ENCODE data around the gene MYZAP.

Gene MYZAP

DNA sequence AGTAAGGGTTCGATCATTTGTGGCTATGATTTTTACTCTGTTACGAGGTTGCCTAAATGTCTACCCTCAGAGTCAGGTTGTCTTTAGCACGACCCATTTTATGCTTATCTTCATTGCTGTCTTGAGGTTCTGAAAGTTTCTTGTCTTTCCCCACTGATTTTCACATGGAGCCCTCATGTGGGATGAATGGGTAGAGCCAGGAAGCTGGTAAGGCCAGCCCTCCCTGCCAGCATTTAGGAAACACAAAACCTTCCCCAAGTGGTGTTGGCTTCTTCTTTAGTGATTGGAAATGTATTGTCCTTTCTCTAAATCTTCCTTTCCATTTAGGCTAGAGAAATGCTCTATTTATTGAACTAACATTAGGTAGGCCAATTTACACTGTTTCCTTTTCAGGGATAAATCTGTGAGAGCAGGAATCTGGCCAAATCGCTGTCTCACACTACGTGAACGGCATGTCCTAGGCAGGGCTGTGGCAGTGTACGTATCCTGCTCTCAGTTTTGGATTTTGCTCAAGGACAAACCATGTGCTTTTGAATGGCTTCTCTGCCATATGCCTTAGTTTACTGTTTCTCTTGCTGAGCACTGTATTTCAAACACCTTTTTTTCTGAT lies 43.7 kb downstream of the MYZAP start:
- H3K27me3 ChIP-seq (ENCODE audit: insufficient read depth, low read length), result no peaks in the 10 kb centered on the region
- no peaks in the 10 kb centered on the region for H3K4me1 ChIP-seq (ENCODE audit: insufficient read depth, low read length)
- no peak overlapping the region for H3K27ac ChIP-seq (ENCODE audit: low read length)
- H3K4me3 ChIP-seq (ENCODE audit: low read length), result no peak overlapping the region
- no peaks in the 10 kb centered on the region for H3K36me3 ChIP-seq (ENCODE audit: insufficient read depth, low read depth, low read length)
- no peak overlapping the region for H3K9ac ChIP-seq (ENCODE audit: low read depth, low read length)
- H3K9me3 ChIP-seq (ENCODE audit: insufficient read depth, low read depth, low read length), result no peaks in the 10 kb centered on the region

DNA sequence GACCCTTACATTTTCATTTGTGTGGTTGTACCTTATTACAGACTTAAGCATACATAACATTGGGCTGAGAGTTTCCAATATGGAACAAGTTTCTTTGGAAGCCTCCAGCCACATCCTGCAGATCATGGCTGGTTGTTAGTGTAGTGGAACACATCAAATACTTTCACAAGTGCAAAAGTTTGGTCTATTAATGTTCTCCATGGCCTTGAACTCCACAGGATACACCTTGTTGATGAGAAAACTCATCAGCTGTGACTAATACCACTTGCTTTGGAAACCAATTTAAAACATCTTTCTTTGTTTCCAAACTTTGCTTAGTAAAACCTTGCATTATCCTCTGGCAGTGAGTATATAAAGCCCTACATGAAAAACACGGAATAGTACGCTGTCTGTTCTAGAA lies 46.1 kb downstream of the MYZAP start:
- Histone ChIP-seq H3K27ac (ENCODE audit: low read length) (no peak overlapping the region), H3K36me3 (ENCODE audit: insufficient read depth, low read depth, low read length) (no peaks in the 10 kb centered on the region)

DNA sequence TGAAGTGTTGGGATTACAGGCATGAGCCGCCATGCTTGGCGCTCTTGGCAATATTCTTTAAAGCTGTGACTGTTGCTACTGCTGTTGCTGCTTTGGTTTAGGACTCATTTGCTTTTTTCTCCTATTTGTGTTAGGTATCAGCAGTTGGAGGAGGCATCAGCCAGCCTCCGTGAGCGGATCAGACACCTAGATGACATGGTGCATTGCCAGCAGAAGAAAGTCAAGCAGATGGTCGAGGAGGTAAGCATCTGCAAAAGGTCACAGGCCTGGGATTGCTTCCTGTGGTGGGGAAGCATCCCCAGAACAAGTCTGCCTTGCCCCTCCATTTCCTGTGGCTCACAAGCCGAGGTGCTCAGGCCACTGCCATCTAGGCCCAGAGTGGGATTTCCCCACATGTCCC lies 47.6 kb downstream of the MYZAP start:
- Histone ChIP-seq H3K27me3 (ENCODE audit: insufficient read depth, low read length) (no peaks in the 10 kb centered on the region; the same call in 1 of the 2 replicates), H3K9me3 (ENCODE audit: insufficient read depth, low read depth, low read length) (no peaks in the 10 kb centered on the region), H3K9ac (ENCODE audit: low read depth, low read length) (no peak overlapping the region), H3K4me3 (ENCODE audit: low read length) (no peak overlapping the region), H3K4me1 (ENCODE audit: insufficient read depth, low read length) (no peaks in the 10 kb centered on the region), H3K36me3 (ENCODE audit: insufficient read depth, low read depth, low read length) (no peaks in the 10 kb centered on the region), H3K27ac (ENCODE audit: low read length) (no peak overlapping the region)

More for the DNA sequence above, 46.1 kb downstream of the MYZAP start:
- Histone ChIP-seq H3K9me3 (ENCODE audit: insufficient read depth, low read depth, low read length) (no peaks in the 10 kb centered on the region), H3K9ac (ENCODE audit: low read depth, low read length) (no peak overlapping the region), H3K4me1 (ENCODE audit: insufficient read depth, low read length) (no peaks in the 10 kb centered on the region), H3K27me3 (ENCODE audit: insufficient read depth, low read length) (no peaks in the 10 kb centered on the region), H3K4me3 (ENCODE audit: low read length) (no peak overlapping the region)

DNA sequence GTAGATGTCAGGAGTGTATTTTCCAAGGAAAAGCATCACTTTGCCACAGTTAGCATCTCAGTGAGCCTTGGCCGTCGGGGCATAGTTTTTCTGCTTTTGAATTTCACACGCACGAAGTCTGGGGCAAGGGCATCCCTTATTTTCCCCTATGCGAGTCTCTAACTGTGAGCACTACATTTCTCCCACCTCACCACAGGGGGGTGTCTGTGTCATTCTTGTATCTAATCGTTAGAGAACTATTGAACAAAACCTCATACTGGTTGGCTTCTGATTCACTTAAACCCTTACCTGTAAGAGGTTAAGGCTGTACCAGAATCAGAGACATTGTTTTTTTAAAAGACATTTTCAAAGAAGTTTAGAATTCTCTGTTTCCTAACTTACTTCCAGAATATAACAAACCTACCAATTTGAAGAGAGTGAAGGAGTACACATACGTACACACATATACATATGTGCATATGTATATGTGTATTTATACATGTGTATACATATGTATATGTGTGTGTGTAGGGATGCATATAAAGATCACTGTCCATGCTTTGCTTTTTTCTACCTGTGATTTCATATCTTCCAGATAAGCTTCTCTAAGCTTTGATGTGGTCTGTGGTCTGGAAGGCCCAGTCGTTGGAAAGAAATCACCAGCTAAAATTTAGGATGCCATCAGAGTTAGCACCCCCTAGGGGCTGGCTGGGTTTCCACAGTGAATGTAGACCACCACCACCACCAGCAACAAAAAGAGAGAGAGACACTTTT lies 49.4 kb downstream of the MYZAP start:
- Histone ChIP-seq H3K9ac (ENCODE audit: low read depth, low read length) (no peak overlapping the region), H3K4me1 (ENCODE audit: insufficient read depth, low read length) (no peaks in the 10 kb centered on the region), H3K36me3 (ENCODE audit: insufficient read depth, low read depth, low read length) (no peaks in the 10 kb centered on the region), H3K27ac (ENCODE audit: low read length) (no peak overlapping the region), H3K27me3 (ENCODE audit: insufficient read depth, low read length) (no peaks in the 10 kb centered on the region; the same call in 1 of the 2 replicates), H3K4me3 (ENCODE audit: low read length) (no peak overlapping the region), H3K9me3 (ENCODE audit: insufficient read depth, low read depth, low read length) (no peaks in the 10 kb centered on the region)

DNA sequence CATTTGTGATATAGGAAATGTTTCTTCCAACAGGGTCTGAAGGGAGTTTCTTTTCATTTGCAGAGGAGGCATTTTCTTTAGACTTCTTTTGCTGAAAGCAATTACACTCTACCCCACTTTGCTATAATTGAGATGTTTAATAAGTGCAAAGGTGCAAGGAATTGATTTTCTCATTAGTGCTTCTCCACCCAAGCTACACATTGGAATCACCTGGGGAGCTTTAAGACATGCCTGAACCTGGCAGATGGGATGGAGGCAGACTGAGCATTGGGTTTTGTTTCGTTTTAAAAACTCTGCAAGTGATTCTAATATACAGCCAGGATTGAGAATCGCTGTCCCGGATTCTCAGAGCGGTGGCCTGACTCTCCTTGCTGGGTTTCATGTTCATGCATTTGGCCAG lies 52.1 kb downstream of the MYZAP start:
- H3K9ac ChIP-seq (ENCODE audit: low read depth, low read length), result no peak overlapping the region
- H3K4me3 ChIP-seq (ENCODE audit: low read length), result no peak overlapping the region
- H3K36me3 ChIP-seq (ENCODE audit: insufficient read depth, low read depth, low read length), result no peaks in the 10 kb centered on the region
- no peaks in the 10 kb centered on the region for H3K4me1 ChIP-seq (ENCODE audit: insufficient read depth, low read length)
- H3K27ac ChIP-seq (ENCODE audit: low read length), result no peak overlapping the region
- H3K9me3 ChIP-seq (ENCODE audit: insufficient read depth, low read depth, low read length), result no peaks in the 10 kb centered on the region
- no peaks in the 10 kb centered on the region; the same call in 1 of the 2 replicates for H3K27me3 ChIP-seq (ENCODE audit: insufficient read depth, low read length)

DNA sequence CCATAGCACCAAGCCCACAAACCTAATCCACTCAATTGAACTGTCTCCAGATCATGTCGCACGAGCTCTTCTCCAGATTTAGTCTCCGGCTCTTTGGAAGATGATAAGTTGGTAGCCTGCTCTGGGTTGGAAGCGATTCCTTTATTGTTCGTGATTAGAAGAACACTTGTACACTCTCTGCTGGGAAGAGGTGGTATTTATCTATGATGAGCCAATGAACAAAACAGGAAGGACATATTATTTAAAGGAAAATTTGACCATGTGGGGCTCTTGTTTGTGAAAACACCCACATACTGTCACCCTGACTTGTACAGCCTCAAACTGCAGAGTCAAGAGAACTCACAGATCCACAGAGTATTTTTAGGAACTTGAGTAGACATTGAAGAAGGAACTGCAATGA lies 54.4 kb downstream of the MYZAP start:
- H3K27ac ChIP-seq (ENCODE audit: low read length), result no peak overlapping the region
- no peaks in the 10 kb centered on the region for H3K4me1 ChIP-seq (ENCODE audit: insufficient read depth, low read length)
- H3K27me3 ChIP-seq (ENCODE audit: insufficient read depth, low read length), result no peaks in the 10 kb centered on the region; the same call in 1 of the 2 replicates
- no peaks in the 10 kb centered on the region for H3K36me3 ChIP-seq (ENCODE audit: insufficient read depth, low read depth, low read length)
- no peak overlapping the region for H3K4me3 ChIP-seq (ENCODE audit: low read length)
- no peaks in the 10 kb centered on the region for H3K9me3 ChIP-seq (ENCODE audit: insufficient read depth, low read depth, low read length)
- H3K9ac ChIP-seq (ENCODE audit: low read depth, low read length), result no peak overlapping the region

DNA sequence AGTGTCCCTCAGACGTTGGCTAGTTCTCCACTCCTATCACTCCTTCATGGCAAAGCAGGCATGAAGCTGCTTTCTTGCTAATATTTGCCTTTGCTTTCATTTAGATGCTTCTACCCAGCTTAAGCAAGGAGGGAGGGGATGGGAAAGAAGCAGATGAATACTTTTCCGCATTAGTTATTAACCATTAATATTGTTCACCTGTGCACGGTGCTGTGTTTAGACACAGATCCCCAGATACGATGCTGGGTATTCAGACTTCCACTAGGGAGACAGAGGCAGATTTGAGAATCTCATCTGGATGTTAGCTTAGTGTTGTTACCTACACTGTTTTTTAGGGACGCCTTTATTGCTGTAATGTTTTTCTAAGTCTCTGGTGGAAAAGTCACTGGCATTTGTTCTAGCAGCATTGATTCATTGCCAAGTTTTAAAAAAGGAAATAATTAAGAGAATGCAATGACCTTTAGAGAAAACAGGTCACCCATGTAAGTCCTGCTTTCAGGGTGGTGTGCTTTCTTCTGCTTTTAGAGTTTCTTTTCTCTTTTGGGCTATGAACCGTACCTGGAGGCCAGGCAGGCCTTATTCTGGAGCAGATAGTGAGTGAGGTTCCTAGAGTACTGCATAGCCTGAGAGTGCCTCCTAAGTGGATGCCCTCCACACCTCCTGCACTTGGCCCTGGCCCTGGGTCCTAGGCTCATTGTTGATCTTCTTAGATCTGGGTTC lies 55.5 kb downstream of the MYZAP start:
- Histone ChIP-seq H3K27me3 (ENCODE audit: insufficient read depth, low read length) (no peaks in the 10 kb centered on the region; the same call in 1 of the 2 replicates), H3K9me3 (ENCODE audit: insufficient read depth, low read depth, low read length) (no peaks in the 10 kb centered on the region), H3K36me3 (ENCODE audit: insufficient read depth, low read depth, low read length) (no peaks in the 10 kb centered on the region), H3K4me3 (ENCODE audit: low read length) (no peak overlapping the region), H3K27ac (ENCODE audit: low read length) (no peak overlapping the region), H3K9ac (ENCODE audit: low read depth, low read length) (no peak overlapping the region), H3K4me1 (ENCODE audit: insufficient read depth, low read length) (no peaks in the 10 kb centered on the region)

DNA sequence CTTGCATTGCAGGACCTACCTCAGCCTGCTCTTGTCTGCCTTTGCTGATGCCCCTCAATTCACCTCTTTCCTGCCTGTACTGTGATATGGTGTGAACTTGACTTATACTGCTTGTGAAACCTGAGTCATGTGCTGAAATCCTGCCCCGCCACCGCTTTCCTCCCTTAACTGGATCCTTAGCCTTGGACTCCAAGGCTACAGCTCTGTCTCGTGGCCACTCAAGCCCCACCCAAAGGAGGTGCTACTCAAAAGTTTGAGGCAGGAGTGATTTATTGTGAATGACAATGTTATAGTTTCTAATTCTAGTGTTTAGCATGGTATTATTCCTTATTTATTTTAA lies 56.1 kb downstream of the MYZAP start:
- Histone ChIP-seq H3K4me3 (ENCODE audit: low read length) (no peak overlapping the region), H3K36me3 (ENCODE audit: insufficient read depth, low read depth, low read length) (no peaks in the 10 kb centered on the region), H3K4me1 (ENCODE audit: insufficient read depth, low read length) (no peaks in the 10 kb centered on the region), H3K9me3 (ENCODE audit: insufficient read depth, low read depth, low read length) (no peaks in the 10 kb centered on the region), H3K9ac (ENCODE audit: low read depth, low read length) (no peak overlapping the region), H3K27ac (ENCODE audit: low read length) (no peak overlapping the region), H3K27me3 (ENCODE audit: insufficient read depth, low read length) (no peaks in the 10 kb centered on the region; the same call in 1 of the 2 replicates)

DNA sequence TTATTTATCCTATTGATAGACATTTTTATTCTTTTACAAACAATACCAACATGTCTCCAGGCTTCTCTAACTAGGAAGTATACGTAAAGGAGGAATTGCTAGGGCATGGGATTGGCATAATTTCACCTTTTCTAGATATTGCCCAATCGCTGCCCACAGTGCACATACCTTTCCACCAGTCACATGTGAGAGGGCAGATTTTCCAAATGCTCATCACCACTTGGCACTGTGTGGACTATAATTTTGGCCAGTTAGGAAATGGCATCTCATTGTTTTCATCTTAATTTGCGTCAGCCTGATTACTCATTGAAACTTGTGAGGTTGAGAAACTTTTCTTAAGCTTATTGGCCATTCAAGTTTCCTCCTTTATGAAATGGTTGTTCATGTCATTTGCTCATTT lies 57.4 kb downstream of the MYZAP start:
- H3K9ac ChIP-seq (ENCODE audit: low read depth, low read length), result no peak overlapping the region

DNA sequence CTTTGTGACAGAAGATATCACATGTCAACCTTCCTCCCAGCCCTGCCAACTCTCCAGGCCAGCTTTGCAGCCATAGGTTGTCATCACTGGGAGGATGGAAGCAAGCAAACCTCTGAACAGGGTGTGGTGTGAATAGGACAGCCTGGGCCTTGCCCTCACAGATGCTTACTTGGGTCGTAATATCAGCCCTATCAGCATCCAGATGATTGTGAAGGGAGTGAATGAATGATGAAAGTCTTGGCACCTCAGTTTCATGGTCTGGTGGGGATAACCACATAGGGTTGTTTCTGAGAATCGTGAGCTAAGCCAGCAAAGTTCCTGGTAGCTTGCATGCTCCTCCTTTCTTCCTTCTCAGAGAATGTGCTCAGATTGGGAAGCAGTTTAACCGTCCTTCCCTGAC lies 59.7 kb downstream of the MYZAP start:
- Histone ChIP-seq H3K4me3 (ENCODE audit: low read length) (no peak overlapping the region), H3K9me3 (ENCODE audit: insufficient read depth, low read depth, low read length) (no peaks in the 10 kb centered on the region), H3K4me1 (ENCODE audit: insufficient read depth, low read length) (no peaks in the 10 kb centered on the region), H3K27ac (ENCODE audit: low read length) (no peak overlapping the region), H3K36me3 (ENCODE audit: insufficient read depth, low read depth, low read length) (no peaks in the 10 kb centered on the region), H3K9ac (ENCODE audit: low read depth, low read length) (no peak overlapping the region), H3K27me3 (ENCODE audit: insufficient read depth, low read length) (no peaks in the 10 kb centered on the region)

More for the DNA sequence above, 57.4 kb downstream of the MYZAP start:
- Histone ChIP-seq H3K9me3 (ENCODE audit: insufficient read depth, low read depth, low read length) (no peaks in the 10 kb centered on the region), H3K4me3 (ENCODE audit: low read length) (no peak overlapping the region), H3K4me1 (ENCODE audit: insufficient read depth, low read length) (no peaks in the 10 kb centered on the region), H3K27ac (ENCODE audit: low read length) (no peak overlapping the region), H3K36me3 (ENCODE audit: insufficient read depth, low read depth, low read length) (no peaks in the 10 kb centered on the region), H3K27me3 (ENCODE audit: insufficient read depth, low read length) (no peaks in the 10 kb centered on the region; the same call in 1 of the 2 replicates)

DNA sequence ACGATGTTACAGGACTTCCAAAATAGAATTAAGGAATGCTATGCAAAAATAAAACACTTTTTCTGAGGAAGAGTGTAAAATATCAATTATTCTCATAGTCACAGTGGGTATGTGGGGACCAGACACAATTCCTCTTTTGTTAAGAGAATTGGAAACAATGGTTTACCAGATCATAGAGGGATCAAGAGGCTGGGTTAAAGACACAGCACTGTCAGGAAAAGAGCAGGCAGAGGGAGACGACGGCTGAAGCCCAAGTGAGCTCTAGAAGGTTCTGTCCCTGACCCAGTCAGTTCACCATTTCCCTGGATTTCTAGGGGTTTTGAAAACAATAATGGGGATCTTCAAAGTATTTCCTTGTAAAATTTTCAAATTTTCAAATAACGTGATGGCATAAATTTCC lies 60.8 kb downstream of the MYZAP start:
- Histone ChIP-seq H3K9me3 (ENCODE audit: insufficient read depth, low read depth, low read length) (no peaks in the 10 kb centered on the region), H3K4me1 (ENCODE audit: insufficient read depth, low read length) (no peaks in the 10 kb centered on the region), H3K9ac (ENCODE audit: low read depth, low read length) (no peak overlapping the region), H3K27ac (ENCODE audit: low read length) (no peak overlapping the region), H3K27me3 (ENCODE audit: insufficient read depth, low read length) (no peaks in the 10 kb centered on the region), H3K4me3 (ENCODE audit: low read length) (no peak overlapping the region), H3K36me3 (ENCODE audit: insufficient read depth, low read depth, low read length) (no peaks in the 10 kb centered on the region)

Measured in iPS-20b (cell line).